IPS-11a (cell line): ENCODE data around the gene TMEM237.
"Not testable (repeated sequence)": the region's sequence is repeated elsewhere in the genome, so short reads cannot be mapped to it uniquely, and the experiment has no call there.

Source experiments
- H3K4me3 ChIP-seq: one replicate; pipeline ENCODE4 v1.5.1; 2013; ENCODE audit warnings: low read depth, low read length, control low read depth

TMEM237 gene

DNA sequence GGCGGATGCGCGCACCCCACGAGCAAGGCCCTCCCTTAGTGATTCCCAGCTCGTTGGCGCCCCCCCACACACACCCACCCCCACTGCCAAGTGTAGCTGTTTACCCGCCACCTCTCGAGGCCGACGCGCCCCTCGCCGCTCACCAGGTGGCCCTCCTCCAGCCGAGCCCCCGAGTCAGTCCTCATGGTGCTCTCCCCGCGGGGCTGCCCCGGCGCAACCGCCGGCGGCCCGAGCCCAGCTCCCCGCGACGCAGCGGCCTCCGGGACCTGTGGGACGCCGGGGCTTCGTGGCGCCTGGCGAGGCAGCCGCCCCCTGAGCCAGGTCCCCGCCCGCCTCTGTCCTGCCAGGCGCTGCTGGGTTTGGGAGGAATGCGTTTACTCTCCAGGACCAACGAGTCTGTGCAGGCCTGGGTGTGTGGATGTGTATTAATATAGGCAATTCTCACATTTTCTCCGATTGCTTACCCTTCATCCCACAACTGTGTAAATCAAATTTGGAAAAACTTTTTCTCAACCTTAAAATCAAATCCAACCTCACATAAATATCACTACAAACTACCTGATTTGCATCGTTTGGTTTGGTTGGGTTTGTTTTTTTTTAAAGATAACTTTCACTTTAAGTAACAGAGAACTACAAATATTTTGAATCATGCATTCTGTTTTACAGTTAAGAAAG lies at the start of gene TMEM237:
TMEM237 (minus strand) TSS at position 288 of the 675 bp plus-strand sequence; CDS start at position 185, 103 bp downstream.
- peak within 1 kb of the TSS; percentile 78 for H3K4me3 ChIP-seq

DNA sequence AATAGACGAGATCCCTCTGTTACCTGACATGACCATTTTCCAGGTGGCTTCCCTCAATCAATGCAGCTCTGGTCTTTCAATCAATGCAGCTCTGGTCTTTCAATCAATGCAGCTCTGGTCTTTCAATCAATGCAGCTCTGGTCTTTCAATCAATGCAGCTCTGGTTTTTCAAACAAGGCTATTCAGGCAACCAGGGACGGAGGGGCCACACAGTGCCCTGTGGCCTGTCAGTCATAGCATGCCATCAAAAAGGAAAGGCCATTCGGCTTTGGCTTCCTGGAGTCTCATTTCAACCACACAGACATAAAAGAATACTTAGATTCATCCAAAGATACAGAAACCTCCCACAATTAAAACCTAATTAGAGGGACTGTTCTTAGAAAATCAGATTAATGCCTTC lies 41.9 kb upstream of the TMEM237 start:
- no peak overlapping the region for H3K4me3 ChIP-seq

GRCh38 chr2:201680743-201681142 lies 37.4 kb upstream of the TMEM237 start:
- no peak overlapping the region for H3K4me3 ChIP-seq

DNA sequence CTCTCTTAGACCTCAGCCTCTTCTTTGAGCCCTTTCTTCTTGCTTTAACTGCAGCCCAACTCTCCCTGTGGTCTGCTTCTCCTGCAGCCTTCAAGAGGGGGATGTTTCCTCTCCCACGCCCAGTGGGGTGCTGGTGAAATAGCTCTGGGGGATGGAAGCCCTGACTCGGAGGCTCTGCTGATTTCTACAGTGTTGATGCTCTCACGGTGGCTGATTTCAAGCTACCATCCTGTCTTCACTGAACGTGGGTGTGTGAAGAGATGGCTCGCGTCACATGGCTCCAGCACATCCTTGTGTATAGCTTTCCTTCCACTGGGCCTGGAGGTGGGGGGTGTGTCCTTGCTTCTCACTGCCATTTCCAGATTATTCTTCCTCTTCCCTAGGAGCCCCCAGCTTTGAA lies 35.1 kb upstream of the TMEM237 start:
- no peak overlapping the region for H3K4me3 ChIP-seq

DNA sequence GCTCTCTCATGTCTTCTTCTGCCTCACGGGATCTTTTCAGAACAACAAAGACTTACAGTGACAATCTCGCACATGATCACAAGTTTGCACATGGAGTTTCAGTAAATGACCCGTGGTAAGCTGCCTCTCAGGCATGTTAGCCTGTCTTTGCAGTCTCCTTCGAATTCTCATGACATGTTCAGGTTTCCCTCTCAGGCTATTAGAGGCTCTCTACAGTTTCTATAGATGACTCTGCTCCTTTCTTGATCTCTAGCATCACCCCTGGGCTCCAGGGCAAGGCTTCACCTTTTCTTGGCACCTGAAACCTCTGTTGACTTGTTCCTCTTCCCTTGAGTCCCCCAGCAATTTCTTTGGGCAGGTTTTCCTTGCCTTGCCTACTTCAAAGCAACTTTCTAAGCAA lies 32.2 kb upstream of the TMEM237 start:
- H3K4me3 ChIP-seq, result no peak overlapping the region

- no peak overlapping the region for H3K4me3 ChIP-seq
Measured at GRCh38 chr2:201674794-201675193, 31.5 kb upstream of the TMEM237 start.

GRCh38 chr2:201674298-201674697 lies 31.0 kb upstream of the TMEM237 start:
- no peak overlapping the region for H3K4me3 ChIP-seq

GRCh38 chr2:201673546-201673945 lies 30.2 kb upstream of the TMEM237 start:
- no peak overlapping the region for H3K4me3 ChIP-seq

- not testable (repeated sequence) for H3K4me3 ChIP-seq
Measured at GRCh38 chr2:201671205-201671604, 27.9 kb upstream of the TMEM237 start.

- H3K4me3 ChIP-seq, result no peak overlapping the region
Measured at GRCh38 chr2:201669865-201670264, 26.6 kb upstream of the TMEM237 start.

DNA sequence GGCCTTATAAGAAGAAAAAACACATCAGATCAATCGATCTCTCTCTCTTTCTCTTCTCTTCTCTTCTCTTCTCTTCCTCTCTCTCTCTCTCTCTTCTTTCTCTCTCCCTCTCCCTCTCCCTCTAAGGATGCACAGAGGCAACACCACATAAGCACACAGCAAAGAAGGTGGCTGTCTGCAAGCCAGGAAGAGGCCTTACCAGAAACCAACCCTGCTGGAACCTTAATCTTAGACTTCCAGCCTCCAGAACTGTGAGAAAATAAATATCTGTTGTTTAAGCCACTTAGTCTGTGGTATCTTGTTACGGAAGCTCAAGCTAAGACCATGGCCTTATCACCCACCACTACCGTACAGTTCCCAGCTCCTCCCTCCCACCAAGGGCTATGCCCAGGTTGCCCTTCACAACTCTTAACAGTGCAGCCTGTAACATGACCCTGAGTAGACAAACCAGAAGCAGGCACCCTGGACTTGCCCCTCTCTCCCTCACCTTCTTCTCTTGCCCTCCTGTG lies 25.2 kb upstream of the TMEM237 start:
- no peak overlapping the region for H3K4me3 ChIP-seq

DNA sequence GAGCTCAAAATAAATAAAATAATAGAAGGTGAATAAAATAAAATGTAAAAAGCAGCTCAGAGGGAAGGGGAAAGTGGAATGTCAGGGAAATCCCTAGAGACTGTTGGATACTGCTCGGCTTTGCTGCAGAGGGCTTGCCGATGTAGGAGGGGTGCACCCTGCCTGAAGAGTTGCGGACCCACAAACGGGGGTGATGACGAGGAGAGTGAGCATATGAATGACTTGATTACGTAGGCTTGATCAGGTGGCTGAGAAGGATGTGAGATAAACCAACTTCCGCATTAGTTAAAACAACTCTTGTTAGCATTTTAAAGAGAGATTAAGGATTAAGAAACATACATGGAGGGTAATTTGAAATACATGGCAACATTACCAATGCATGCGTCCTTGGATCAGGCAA lies 21.0 kb upstream of the TMEM237 start:
- H3K4me3 ChIP-seq, result no peak overlapping the region

DNA sequence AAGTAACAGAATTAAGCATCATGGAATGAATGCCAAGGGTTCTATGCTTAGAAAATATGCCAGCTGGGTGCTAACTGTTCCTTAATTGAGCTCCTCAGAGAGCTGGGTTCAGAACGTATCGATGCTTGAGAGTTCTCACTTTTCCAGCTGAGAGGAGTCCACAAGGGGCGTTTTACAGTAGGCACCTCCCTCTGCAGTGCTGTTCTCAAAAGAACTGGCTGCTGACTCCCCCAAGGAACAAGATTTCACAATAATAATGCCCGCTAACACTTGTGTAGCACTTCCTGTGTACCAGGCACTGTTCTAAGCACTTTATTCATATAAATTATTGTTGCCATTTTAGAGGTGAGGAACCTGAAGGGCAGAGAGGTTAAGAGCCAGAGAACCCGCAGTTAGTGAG lies 18.1 kb upstream of the TMEM237 start:
- no peak overlapping the region for H3K4me3 ChIP-seq

GRCh38 chr2:201660293-201660895 lies 17.1 kb upstream of the TMEM237 start:
- H3K4me3 ChIP-seq, result no peak overlapping the region

DNA sequence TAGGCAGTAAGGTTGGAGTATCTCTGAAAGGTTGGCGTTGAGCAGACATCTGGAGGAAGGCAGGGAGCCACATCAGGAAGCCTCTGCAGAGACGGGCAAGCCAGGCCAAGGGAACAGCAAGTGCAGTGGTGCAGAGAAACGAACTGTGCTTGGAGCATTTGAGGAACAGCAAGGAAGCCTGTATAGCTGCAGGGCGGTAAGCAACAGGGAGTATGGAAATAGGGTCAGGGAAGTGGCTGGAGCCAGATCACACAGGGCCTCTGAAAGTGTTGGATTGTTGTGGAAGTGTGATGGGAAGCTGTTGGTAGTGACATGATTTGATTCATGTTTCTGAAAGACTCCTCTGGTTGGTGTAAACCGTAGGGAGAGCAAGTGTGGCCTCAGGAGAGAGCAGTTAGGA lies 13.4 kb upstream of the TMEM237 start:
- no peak overlapping the region for H3K4me3 ChIP-seq

- no peak overlapping the region for H3K4me3 ChIP-seq
Measured at GRCh38 chr2:201656102-201656501, 12.8 kb upstream of the TMEM237 start.

- H3K4me3 ChIP-seq, result no peak overlapping the region
Measured at GRCh38 chr2:201654616-201655384, 11.5 kb upstream of the TMEM237 start.

GRCh38 chr2:201653221-201653620 lies 9.9 kb upstream of the TMEM237 start:
- H3K4me3 ChIP-seq, result no peak overlapping the region

GRCh38 chr2:201649442-201649841 lies 6.1 kb upstream of the TMEM237 start:
- H3K4me3 ChIP-seq, result no peak overlapping the region

- H3K4me3 ChIP-seq, result no peak overlapping the region
Measured at GRCh38 chr2:201647431-201647830, 4.1 kb upstream of the TMEM237 start.

GRCh38 chr2:201644001-201644400 lies 698 bp upstream of the TMEM237 start:
- peak overlapping the region; percentile 78 for H3K4me3 ChIP-seq
